HG03025 (cell line): ENCODE measurements around the gene C1QTNF1.
A peak's percentile ranks its signal among the peaks of the same experiment; 100 is the strongest.

ENCODE experiments used
- ATAC-seq: cut with Tn5 transposase; IDR thresholded peaks from one replicate; pipeline ENCODE4 v1.9.1; 2021; ENCODE audit warnings: mild to moderate bottlenecking, moderate library complexity; ENCODE audit not compliant: unreplicated experiment, low FRiP score

The C1QTNF1 gene

GRCh38 chr17:79003661-79004411 lies 20.1 kb upstream of the C1QTNF1 start:
- ATAC-seq: no peak

- ATAC-seq: no peak
Measured at GRCh38 chr17:79005063-79005861, 18.7 kb upstream of the C1QTNF1 start.

GRCh38 chr17:79006046-79006445 lies 17.9 kb upstream of the C1QTNF1 start:
- ATAC-seq: no peak

GRCh38 chr17:79006794-79007503 lies 17.0 kb upstream of the C1QTNF1 start:
- ATAC-seq: no peak

GRCh38 chr17:79007504-79008381 lies 16.2 kb upstream of the C1QTNF1 start:
- ATAC-seq: no peak

- ATAC-seq: no peak
Measured at GRCh38 chr17:79008666-79009387, 15.1 kb upstream of the C1QTNF1 start.

GRCh38 chr17:79009397-79010303 lies 14.3 kb upstream of the C1QTNF1 start, which contains the start of gene CANT1:
CANT1 (minus strand) TSS chr17:79009764; CDS start chr17:78997622, 12,142 bp downstream.
- peak; percentile 78 for ATAC-seq

- ATAC-seq: no peak
Measured at GRCh38 chr17:79010304-79010646, 13.7 kb upstream of the C1QTNF1 start.

- no peak for ATAC-seq
Measured at GRCh38 chr17:79011451-79012147, 12.4 kb upstream of the C1QTNF1 start.

GRCh38 chr17:79012563-79013134 lies 11.3 kb upstream of the C1QTNF1 start:
- ATAC-seq: no peak

GRCh38 chr17:79014158-79014758 lies 9.7 kb upstream of the C1QTNF1 start:
- no peak for ATAC-seq

- ATAC-seq: no peak
Measured at GRCh38 chr17:79017546-79018369, 6.2 kb upstream of the C1QTNF1 start.

GRCh38 chr17:79018370-79018695 lies 5.6 kb upstream of the C1QTNF1 start:
- no peak for ATAC-seq

GRCh38 chr17:79019261-79019631 lies 4.7 kb upstream of the C1QTNF1 start:
- no peak for ATAC-seq

- ATAC-seq: no peak
Measured at GRCh38 chr17:79019632-79020584, 4.1 kb upstream of the C1QTNF1 start.
